ENCODE measurements around the gene F12.

GRCh38 chr5:177412603-177413233, 3.4 kb upstream of the F12 start:
- TF ChIP-seq NFRKB (IDR thresholded peaks at IDR 0.05) (no peak), SUZ12 (IDR thresholded peaks at IDR 0.05) (no peak), PKNOX1 (IDR thresholded peaks at IDR 0.05) (no peak), LEF1 (IDR thresholded peaks at IDR 0.05; ENCODE audit: borderline replicate concordance) (no peak), SP1 (IDR thresholded peaks at IDR 0.05) (no peak), FOXA1 (IDR thresholded peaks at IDR 0.05) (no peak)
